CD4-positive, alpha-beta T cell treated with Interleukin-12 subunit alpha and Interleukin-12 subunit beta, for 1 hour (primary cell): ENCODE results near the gene LRRIQ3.

Experiments
- DNase-seq: peaks from one replicate; pipeline ENCODE4 v3.0.0-alpha.2; 2020

The LRRIQ3 gene

GRCh38 chr1:74107394-74107793 lies 90.6 kb downstream of the LRRIQ3 start:
- no peak for DNase-seq

GRCh38 chr1:74091371-74091770 lies 106.6 kb downstream of the LRRIQ3 start:
- DNase-seq: no peak

GRCh38 chr1:74083128-74083527 lies 114.8 kb downstream of the LRRIQ3 start:
- DNase-seq: no peak

GRCh38 chr1:74065081-74065480 lies 132.9 kb downstream of the LRRIQ3 start:
- no peak for DNase-seq

GRCh38 chr1:74057719-74058118 lies 140.3 kb downstream of the LRRIQ3 start:
- no peak for DNase-seq

- no peak for DNase-seq
These were observed 144.6 kb downstream of the LRRIQ3 start for GRCh38 chr1:74053407-74053806.

DNA sequence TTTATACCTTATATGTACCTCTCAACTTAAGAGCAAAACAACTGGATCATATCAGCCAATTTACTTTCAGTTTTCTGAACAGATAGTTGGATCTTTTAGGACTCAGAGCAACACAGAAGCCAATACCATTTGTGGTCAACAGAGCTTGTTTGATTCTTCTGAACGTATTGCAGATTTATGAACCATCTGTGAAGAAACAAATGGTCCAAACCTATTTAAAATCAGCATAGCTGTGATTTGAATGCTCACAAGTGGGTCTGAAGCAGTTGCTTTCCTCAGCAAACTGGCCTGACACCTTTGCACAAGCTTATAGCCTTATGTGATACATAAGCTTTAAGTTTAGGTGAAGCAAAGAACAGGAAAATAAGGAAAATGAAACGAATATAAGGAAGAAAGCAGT lies 147.6 kb downstream of the LRRIQ3 start:
- DNase-seq: no peak

DNA sequence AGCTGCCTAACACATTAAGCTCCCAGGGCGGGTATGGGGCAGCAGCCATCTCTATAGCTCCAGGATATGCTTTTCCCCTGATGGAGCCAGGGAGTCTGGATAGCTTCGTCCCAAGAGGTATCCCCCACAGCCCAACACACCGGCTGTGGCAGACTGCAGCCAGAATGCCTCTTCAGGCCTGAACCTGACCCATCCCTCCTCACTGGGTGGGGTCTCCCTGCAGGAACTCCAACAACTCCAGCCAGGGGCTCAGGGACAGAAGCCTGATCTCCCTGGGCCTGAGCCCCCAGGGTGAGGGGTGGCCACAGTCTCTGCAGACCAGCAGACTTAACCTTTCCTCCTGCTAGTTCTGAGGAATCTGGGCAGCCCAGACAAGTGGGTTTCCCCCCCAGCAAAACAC lies 159.9 kb downstream of the LRRIQ3 start:
- no peak for DNase-seq

- DNase-seq: no peak
These were observed 185.4 kb downstream of the LRRIQ3 start for GRCh38 chr1:74012583-74012982.

DNA sequence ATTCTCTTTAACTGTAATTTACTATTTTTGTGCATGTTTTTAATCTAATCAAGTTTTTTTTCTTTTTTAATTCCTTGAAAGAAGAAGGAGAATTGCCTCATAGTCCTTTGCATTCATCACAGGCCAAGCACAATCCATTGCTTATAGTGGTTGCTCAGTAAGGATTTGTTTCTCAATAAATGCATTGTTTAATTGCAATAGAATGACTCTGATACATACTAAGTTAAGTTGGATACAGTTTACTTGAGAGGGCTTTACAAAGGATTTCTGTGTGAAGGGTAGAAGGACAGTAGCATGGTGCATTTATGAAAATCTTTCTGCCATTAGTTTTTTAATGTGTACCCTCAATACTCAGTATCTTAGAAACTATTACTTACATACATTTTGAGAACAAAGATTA lies 186.2 kb downstream of the LRRIQ3 start:
- DNase-seq: no peak

DNA sequence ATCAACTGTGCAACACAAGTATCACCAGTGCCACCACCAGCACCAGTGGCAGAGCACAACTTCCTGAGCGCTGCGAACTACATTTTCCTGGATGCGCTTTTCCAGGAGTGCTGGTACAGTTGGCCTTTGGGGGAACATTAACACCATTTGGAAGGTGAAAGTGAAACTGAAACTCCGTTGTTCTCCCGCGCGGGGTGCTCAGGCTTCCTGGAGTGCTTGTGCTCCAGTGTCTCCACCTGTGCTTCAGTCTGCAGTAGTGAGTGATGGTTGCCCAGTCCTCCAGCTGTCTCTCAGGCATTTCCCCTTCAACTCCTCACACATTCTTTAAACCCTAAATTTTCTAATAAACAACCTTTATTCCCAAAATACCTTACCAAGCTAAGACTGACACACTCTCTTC lies 187.8 kb downstream of the LRRIQ3 start:
- DNase-seq: peak; percentile 8

GRCh38 chr1:74005533-74005932 lies 192.4 kb downstream of the LRRIQ3 start:
- DNase-seq: no peak

DNA sequence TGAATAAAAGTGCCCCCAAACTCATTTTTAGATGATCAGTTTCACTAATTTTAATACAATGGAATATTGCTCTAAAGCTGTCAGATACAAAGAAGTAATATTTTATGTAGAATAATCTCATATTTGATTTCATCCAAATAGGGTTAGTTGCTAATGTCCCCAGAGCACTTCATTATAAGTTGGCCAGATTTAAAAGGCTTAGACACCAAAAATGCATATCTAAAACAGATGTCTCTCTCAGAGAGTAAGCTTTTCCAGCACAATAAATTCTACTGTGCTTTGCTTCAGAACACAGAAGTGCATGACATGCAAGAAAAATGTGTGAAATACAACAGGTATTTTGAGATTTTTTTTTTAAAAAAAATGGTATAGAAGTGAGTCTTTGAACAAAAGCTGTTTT lies 194.2 kb downstream of the LRRIQ3 start:
- DNase-seq: no peak

- DNase-seq: no peak
These were observed 199.5 kb downstream of the LRRIQ3 start for GRCh38 chr1:73998348-73998959.

DNA sequence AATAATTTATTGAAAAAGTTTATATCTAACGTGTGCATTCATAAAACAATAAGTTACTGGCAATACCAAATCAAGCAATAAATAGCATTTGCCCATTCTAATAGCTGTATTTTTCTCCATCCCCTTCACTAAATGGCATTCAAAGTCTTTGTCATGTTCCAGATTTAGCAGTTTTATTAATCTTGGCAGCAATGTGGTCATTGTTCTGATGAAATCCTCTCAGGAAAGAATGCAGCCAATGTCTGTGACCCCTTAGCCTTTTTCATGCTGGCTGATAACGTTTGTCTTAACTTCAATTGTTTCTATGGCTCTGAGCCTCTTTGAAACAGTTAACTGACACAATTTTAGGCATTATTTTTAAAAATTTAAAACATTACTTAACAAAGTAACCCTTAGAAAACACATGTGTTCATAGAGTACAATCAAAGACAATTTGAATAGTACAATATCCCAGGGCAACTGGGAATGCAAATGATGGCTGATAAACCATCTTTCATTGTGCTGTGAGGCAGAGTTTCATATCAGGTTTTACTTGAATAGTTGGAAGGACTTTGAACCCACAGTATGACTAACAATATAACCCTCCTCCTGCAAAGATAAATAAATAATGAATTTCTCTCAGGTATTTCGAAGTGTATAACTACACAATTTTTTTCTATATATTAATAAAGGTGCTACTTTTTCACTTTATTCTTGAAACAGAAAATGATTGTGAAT lies 217.5 kb downstream of the LRRIQ3 start:
- DNase-seq: no peak

GRCh38 chr1:73979684-73980083 lies 218.3 kb downstream of the LRRIQ3 start:
- no peak for DNase-seq

DNA sequence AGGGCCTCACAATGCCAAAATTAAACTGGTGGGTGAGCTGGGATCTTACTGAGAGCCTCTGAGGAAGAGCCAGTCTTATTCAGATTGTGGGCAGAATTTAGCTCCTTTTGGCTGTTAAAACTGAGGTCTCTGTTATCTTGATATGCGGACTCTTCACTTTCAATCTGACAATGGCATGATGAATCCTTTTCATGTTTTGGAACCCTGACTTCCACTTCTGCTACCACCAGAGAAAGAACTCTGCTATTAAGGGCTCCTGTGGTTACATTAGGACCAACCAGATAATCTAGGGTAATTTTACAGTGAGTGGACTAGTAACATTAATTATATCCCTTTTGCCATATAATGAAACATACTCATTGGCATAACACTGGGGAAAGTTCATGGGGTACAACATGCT lies 219.0 kb downstream of the LRRIQ3 start:
- no peak for DNase-seq
